Spleen (tissue), 11 donors: ENCODE data around the gene NEK10. TPM values are rescaled to one million over a fixed set of nuclear protein-coding genes. Genes with fewer than 3 reads are reported as not detected.

ENCODE experiments used
- DNase-seq: peaks from one replicate; pipeline ENCODE4 v3.0.0-alpha.2; 2020
- H3K27ac ChIP-seq, 8 donors: fragments of 200-600 bp; sonication (generic) in 7 of 8; 1 replicate in 4 of 8; 2 replicates in 4 of 8; pipeline versions ENCODE4 v1.5.0 to v1.8.0; 2016 to 2021; ENCODE audit warnings: inconsistent platforms in 4 of 8, mild to moderate bottlenecking in 4 of 8, moderate library complexity in 1 of 8
- H3K27me3 ChIP-seq, 7 donors: fragments of 200-600 bp; sonication (generic) in 6 of 7; replicated peaks in 1 of 7; 1 replicate in 4 of 7; 2 replicates in 3 of 7; pipeline versions ENCODE4 v1.5.0 to v1.8.0; 2016 to 2021; ENCODE audit warnings: inconsistent platforms in 3 of 7, mild to moderate bottlenecking in 1 of 7
- H3K36me3 ChIP-seq, 6 donors: fragments of 200-600 bp; sonication (generic) in 5 of 6; 1 replicate in 4 of 6; 2 replicates in 2 of 6; pipeline versions ENCODE4 v1.5.0 to v1.8.0; 2016 to 2021; ENCODE audit warnings: inconsistent platforms in 2 of 6
- H3K4me1 ChIP-seq, 6 donors: fragments of 200-600 bp; sonication (generic) in 5 of 6; 1 replicate in 3 of 6; 2 replicates in 3 of 6; pipeline versions ENCODE4 v1.5.0 to v1.8.0; 2016 to 2021; ENCODE audit warnings: inconsistent platforms in 3 of 6
- H3K4me3 ChIP-seq, 8 donors: fragments of 200-600 bp; sonication (generic) in 7 of 8; 1 replicate in 4 of 8; 2 replicates in 4 of 8; pipeline versions ENCODE4 v1.5.0 to v1.8.0; 2016 to 2021; ENCODE audit warnings: inconsistent platforms in 4 of 8, mild to moderate bottlenecking in 4 of 8, moderate library complexity in 2 of 8
- H3K9me3 ChIP-seq, 8 donors: fragments of 200-600 bp; sonication (generic) in 7 of 8; 1 replicate in 4 of 8; 2 replicates in 4 of 8; pipeline versions ENCODE4 v1.5.0 to v1.8.0; 2016 to 2021; ENCODE audit warnings: inconsistent platforms in 4 of 8
- POLR2A ChIP-seq, 3 donors: fragments of 450-650 bp; IDR thresholded peaks; one replicate each; pipeline ENCODE4 v1.5.1; 2017; ENCODE audit warnings: antibody characterized with exemption in 3 of 3, mild to moderate bottlenecking in 1 of 3
- POLR2AphosphoS5 ChIP-seq, 3 donors: sonication (generic); formaldehyde crosslinking; IDR thresholded peaks; one replicate each; pipeline ENCODE4 v1.5.1; 2017; ENCODE audit warnings: antibody characterized with exemption in 3 of 3
- WGBS, 5 donors: extraction: QIAGEN DNeasy Blood & Tissue Kit in 3 of 5; methylation state at CpG; one replicate each; pipeline versions ENCODE4 v1.1.5 to v1.1.7; 2013 to 2018; 5-methylcytosine and 5-hydroxymethylcytosine counted together
- intact Hi-C: fragments of 100-400 bp; cut with DNase I; formaldehyde crosslinking; loops from one replicate; pipeline ENCODE4 v1.15.0; 2023; ENCODE audit warnings: low total_unique reads
- polyA plus RNA-seq, 3 donors: library from polyadenylated mRNA; stranded (reverse); fragments of 200-250 nt; gene quantifications; one replicate each; pipeline ENCODE4 v1.2.1, GENCODE V29; 2013
- small RNA-seq, 4 donors: library from RNA; depleted of rRNA; stranded (forward); fragments of <200 nt; gene quantifications; one replicate each; pipeline ENCODE3, GENCODE V24; 2016
- total RNA-seq, 7 donors: library from RNA; depleted of rRNA in 3 of 7; stranded (reverse); fragments of >200 nt in 3 of 7; fragmentation: NEBNext Ultra II Directional in 4 of 7; extraction: Animal tissue kit (Norgen Biotek cat#: 25700) in 4 of 7; gene quantifications; one replicate each; pipeline versions ENCODE4 v1.1.0 to v1.2.1, GENCODE V29; 2016 to 2021
- TF ChIP-seq, protein P1 (sequence below), 11 experiments: fragments of 200-600 bp in 7 of 11; fragments of 450-650 bp in 4 of 11; sonication (generic) in 4 of 11; IDR thresholded peaks in 8 of 11; conservative IDR thresholded peaks in 3 of 11; 1 replicate in 7 of 11; 2 replicates in 4 of 11; pipeline versions ENCODE4 v1.4.0 to v1.8.0; 2016 to 2021; ENCODE audit warnings: antibody characterized with exemption in 11 of 11, inconsistent platforms in 4 of 11, mild to moderate bottlenecking in 1 of 11
- donor health status: healthy with polysubstance abuse.
- donor health status: DM: no; HTN: no; CAD: no; lungs with moderate emphysema.
- donor health status: DM: no; HTN: no; CAD: no.
- donor health status: Bipolar disorder and iron deficiency.
- donor health status: healthy.
- donor health status: DM: no; HTN: no; CAD: no.
- donor health status: DM: yes; HTN: yes; CAD: no.

Gene NEK10
- total and polyA plus RNA-seq, 10 donors = 0.29 to 4.1 (median 1.7) TPM

DNA sequence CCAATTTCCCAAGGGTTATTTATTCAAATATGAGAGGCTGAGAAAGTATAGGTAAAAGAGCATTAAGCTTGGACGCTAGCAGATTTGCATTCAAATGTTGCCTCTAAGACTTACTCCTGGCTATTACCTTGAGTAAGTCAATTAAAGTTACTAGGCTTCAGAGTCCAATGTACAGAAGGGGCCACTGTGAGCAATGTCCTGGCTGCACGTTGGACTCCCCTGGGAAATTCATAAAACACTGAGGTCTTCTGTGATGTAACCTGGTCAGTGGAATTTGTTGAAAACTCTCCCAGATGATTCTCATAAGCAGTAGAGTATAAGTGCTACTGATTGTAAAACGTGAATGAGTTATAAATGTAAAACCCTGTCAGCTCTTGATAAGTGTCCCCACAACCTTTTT, 295.3 kb downstream of the NEK10 start:
- 62 to 87% (median 81%) methylated on average over 3 of the region's 3 CpGs for WGBS, 5 donors

DNA sequence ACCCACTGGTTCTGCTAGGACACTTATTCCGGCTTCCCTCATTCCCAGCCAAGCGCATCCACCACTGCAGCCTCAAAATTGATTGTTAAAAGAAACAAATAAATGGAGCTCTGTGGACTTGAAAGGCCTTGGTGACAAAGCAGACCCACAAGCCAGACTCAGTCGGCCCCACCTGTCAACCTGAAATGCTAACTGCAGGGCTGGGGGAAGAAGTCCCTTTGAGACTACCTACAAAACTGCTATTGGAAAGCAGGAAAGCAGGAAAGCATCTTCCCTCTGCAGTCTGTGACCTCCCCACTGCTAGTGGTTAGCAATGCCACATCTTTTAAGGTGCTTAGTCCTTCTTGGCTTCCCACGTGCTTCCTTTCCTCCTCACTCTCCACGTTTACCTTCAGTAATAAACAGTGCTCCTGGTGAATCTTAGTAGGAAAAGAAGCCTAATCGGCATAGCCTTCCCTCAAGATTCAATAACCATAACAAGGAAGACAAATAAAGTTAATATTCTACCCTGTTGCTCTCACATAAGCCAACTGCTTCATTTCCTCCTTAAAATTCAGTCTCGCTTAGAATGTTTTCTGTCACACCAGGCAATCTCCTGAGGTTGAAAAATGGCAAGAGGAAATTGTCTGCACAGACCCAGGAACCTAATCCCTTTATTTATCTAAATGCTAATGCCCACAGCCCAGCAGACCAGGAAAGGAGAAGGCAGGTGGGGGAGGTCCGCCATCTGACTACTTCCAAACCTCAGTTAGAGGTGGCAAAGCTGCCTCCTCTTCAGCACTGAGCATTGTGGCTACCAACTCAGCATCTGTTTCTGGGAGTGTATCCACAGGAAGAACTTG, 296.2 kb downstream of the NEK10 start:
- WGBS, 5 donors = 61 to 66% (median 61%) methylated on average over 8 of the region's 8 CpGs
- TF ChIP-seq POLR2AphosphoS5 (IDR thresholded peaks at IDR 0.05) (no peak), POLR2A (IDR thresholded peaks at IDR 0.05) (no peak)
- TF ChIP-seq, protein P1, sequence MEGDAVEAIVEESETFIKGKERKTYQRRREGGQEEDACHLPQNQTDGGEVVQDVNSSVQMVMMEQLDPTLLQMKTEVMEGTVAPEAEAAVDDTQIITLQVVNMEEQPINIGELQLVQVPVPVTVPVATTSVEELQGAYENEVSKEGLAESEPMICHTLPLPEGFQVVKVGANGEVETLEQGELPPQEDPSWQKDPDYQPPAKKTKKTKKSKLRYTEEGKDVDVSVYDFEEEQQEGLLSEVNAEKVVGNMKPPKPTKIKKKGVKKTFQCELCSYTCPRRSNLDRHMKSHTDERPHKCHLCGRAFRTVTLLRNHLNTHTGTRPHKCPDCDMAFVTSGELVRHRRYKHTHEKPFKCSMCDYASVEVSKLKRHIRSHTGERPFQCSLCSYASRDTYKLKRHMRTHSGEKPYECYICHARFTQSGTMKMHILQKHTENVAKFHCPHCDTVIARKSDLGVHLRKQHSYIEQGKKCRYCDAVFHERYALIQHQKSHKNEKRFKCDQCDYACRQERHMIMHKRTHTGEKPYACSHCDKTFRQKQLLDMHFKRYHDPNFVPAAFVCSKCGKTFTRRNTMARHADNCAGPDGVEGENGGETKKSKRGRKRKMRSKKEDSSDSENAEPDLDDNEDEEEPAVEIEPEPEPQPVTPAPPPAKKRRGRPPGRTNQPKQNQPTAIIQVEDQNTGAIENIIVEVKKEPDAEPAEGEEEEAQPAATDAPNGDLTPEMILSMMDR (IDR thresholded peaks at IDR 0.05 in 8 of 11, conservative IDR thresholded peaks at IDR 0.05 in 3 of 11) = no peak
- intact Hi-C loops = no loop called here
- no peak for DNase-seq
- no peaks in the 10 kb centered on the region for H3K36me3 ChIP-seq
- peaks cover 0 to 4% (median 0%) of the 10 kb centered on the region in 6 donors for H3K4me1 ChIP-seq
- H3K9me3 ChIP-seq = no peaks in the 10 kb centered on the region
- H3K27me3 ChIP-seq = peaks cover 0 to 7% (median 0%) of the 10 kb centered on the region in 7 donors
- H3K4me3 ChIP-seq = no peak overlapping the region
- no peak overlapping the region for H3K27ac ChIP-seq

More for the DNA sequence above, 295.3 kb downstream of the NEK10 start:
- TF ChIP-seq, protein P1 (IDR thresholded peaks at IDR 0.05 in 8 of 11, conservative IDR thresholded peaks at IDR 0.05 in 3 of 11) = no peak
- TF ChIP-seq POLR2AphosphoS5 (IDR thresholded peaks at IDR 0.05) (no peak), POLR2A (IDR thresholded peaks at IDR 0.05) (no peak)
- Histone ChIP-seq H3K4me1 (peaks cover 0 to 4% (median 0%) of the 10 kb centered on the region in 6 donors), H3K27me3 (peaks cover 0 to 7% (median 0%) of the 10 kb centered on the region in 7 donors), H3K27ac (no peak overlapping the region), H3K4me3 (no peak overlapping the region), H3K9me3 (no peaks in the 10 kb centered on the region), H3K36me3 (no peaks in the 10 kb centered on the region)
- no peak for DNase-seq
- intact Hi-C loops = no loop called here

DNA sequence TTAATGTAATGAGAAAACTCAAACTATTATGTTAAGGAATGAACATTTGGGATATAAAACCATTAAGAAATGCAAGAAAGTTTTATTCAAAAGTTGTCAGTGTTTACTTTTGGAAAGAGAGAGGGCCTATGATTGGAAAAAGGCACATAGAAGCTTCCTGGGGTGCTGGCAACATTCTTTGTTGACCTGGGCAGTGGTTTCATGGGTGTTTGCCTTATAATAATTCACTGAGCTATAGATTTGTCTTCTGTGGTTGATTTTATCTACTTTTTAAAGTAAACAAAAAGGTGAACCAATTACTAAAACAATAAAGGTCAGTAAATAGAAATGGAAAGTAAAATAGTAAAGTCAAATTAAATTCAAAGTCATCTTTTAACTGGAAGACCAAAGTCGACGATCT, 308.8 kb downstream of the NEK10 start:
- no peak for DNase-seq
- Histone ChIP-seq H3K27ac (no peak overlapping the region), H3K9me3 (peaks cover 0 to 19% (median 8%) of the 10 kb centered on the region in 8 donors), H3K4me1 (no peaks in the 10 kb centered on the region), H3K36me3 (no peaks in the 10 kb centered on the region), H3K27me3 (peaks cover 0 to 4% (median 0%) of the 10 kb centered on the region in 7 donors), H3K4me3 (no peak overlapping the region)
- no peak for TF ChIP-seq POLR2AphosphoS5 (IDR thresholded peaks at IDR 0.05)
- TF ChIP-seq, protein P1 (IDR thresholded peaks at IDR 0.05 in 8 of 11, conservative IDR thresholded peaks at IDR 0.05 in 3 of 11) = no peak
- TF ChIP-seq POLR2A (IDR thresholded peaks at IDR 0.05) = no peak
- intact Hi-C loops = no loop called here
- WGBS, 5 donors = 63 to 90% (median 85%) methylated on average over 2 of the region's 2 CpGs

Small RNAs within 50 kb of the gene (small RNA-seq; reads per million reads assigned to genes)
- gene MINOS1P3 = 0 reads per million in 4 donors
- 0 reads per million in 4 donors for gene RNU6-342P

Other genes starting within 250 kb of the NEK10 start
- 10 to 100 TPM; 36.2 to 62.3 (median 46.8) TPM for gene SLC4A7, start 115.0 kb upstream of the NEK10 start, total RNA-seq
- gene SLC4A7, start 115.0 kb upstream of the NEK10 start, polyA plus RNA-seq = 1 to 10 TPM; 5.7 to 9.7 (median 6.6) TPM